ENCODE results near the gene ARID2.

- no peak for TF ChIP-seq EZH2 (IDR thresholded peaks at IDR 0.05; ENCODE audit: borderline replicate concordance, low read length)
- TF ChIP-seq CTCF (conservative IDR thresholded peaks at IDR 0.05 in 1 of 2, IDR thresholded peaks at IDR 0.05 in 1 of 2; ENCODE audit: extremely low read depth in 1 of 2, insufficient read depth in 1 of 2, low read depth in 1 of 2, low read length in 2 of 2): peak in 1 of 2 donors; percentile 3
Observed at GRCh38 chr12:45727301-45727979, 2.1 kb upstream of the ARID2 start.

Data from mammary epithelial cell (primary cell).